SK-N-SH (cell line): ENCODE measurements around the gene ANP32A. TPM values are rescaled to one million over a fixed set of nuclear protein-coding genes. Genes with fewer than 3 reads are reported as not detected.

Experiments
- CTCF ChIA-PET: fragments of 300-600, 350-600 bp; formaldehyde crosslinking; extraction: SDS; loops from one replicate; lab custom pipeline; 2021; lab: Yijun Ruan, JAX
- POLR2A ChIA-PET: fragments of 350-600 bp; sonication (Branson Sonifier 250); formaldehyde crosslinking; extraction: SDS; loops from one replicate; lab custom pipeline; 2020; ENCODE audit warnings: antibody characterized with exemption, inconsistent platforms; lab: Yijun Ruan, JAX
- DNase-seq: peaks from one replicate; pipeline ENCODE4 v3.0.0; 2012
- H2AFZ ChIP-seq: fragments of 200-600 bp; sonication (generic); 2 replicates; pipeline ENCODE4 v1.8.1; 2016; ENCODE audit warnings: antibody characterized with exemption, mild to moderate bottlenecking, low read depth
- H3F3A ChIP-seq: fragments of 200-600 bp; sonication (generic); replicated peaks from 2 replicates; pipeline ENCODE3; 2016; ENCODE audit warnings: antibody characterized with exemption, mild to moderate bottlenecking; ENCODE audit not compliant: insufficient read depth
- H3K27ac ChIP-seq, 2 experiments: fragments of 200-500 bp in 1 of 2; fragments of 200-600 bp in 1 of 2; sonication (Bioruptor generic) in 1 of 2; sonication (generic), shearing (Covaris generic) in 1 of 2; 2 replicates each; pipeline versions ENCODE4 v1.5.1 to v1.6.1; 2014 to 2016; ENCODE audit warnings: low read depth in 2 of 2, inconsistent platforms in 1 of 2, low read length in 1 of 2, mild to moderate bottlenecking in 1 of 2, mixed read lengths in 1 of 2
- H3K27me3 ChIP-seq: fragments of 200-600 bp; sonication (generic), shearing (Covaris generic); 2 replicates; pipeline ENCODE4 v1.6.1; 2016; ENCODE audit warnings: mixed run types; ENCODE audit not compliant: insufficient read depth
- H3K36me3 ChIP-seq, 2 experiments: fragments of 200-500 bp in 1 of 2; fragments of 200-600 bp in 1 of 2; sonication (Bioruptor generic) in 1 of 2; sonication (generic) in 1 of 2; replicated peaks in 1 of 2; 2 replicates each; pipeline versions ENCODE3 to v1.5.1; 2014 to 2016; ENCODE audit warnings: low read length in 1 of 2, mild to moderate bottlenecking in 1 of 2; ENCODE audit not compliant: insufficient read depth in 2 of 2, control insufficient read depth in 1 of 2
- H3K4me1 ChIP-seq, 2 experiments: fragments of 200-500 bp in 1 of 2; fragments of 200-600 bp in 1 of 2; sonication (Bioruptor generic) in 1 of 2; sonication (generic), shearing (Covaris generic) in 1 of 2; 2 replicates each; pipeline versions ENCODE4 v1.5.1 to v1.6.1; 2014 to 2016; ENCODE audit warnings: low read depth in 1 of 2, low read length in 1 of 2, mixed run types in 1 of 2; ENCODE audit not compliant: insufficient read depth in 2 of 2, control insufficient read depth in 1 of 2
- H3K4me2 ChIP-seq: fragments of 200-600 bp; sonication (generic), shearing (Covaris generic); 2 replicates; pipeline ENCODE4 v1.6.1; 2017; ENCODE audit warnings: mixed run types
- H3K4me3 ChIP-seq, 2 experiments: fragments of 200-500 bp in 1 of 2; fragments of 200-600 bp in 1 of 2; sonication (Bioruptor generic) in 1 of 2; sonication (generic), shearing (Covaris generic) in 1 of 2; 2 replicates each; pipeline versions ENCODE4 v1.5.1 to v1.8.1; 2014 to 2016; ENCODE audit warnings: low read depth in 2 of 2, inconsistent platforms in 1 of 2, low read length in 1 of 2, mild to moderate bottlenecking in 1 of 2, mixed read lengths in 1 of 2, moderate library complexity in 1 of 2
- H3K79me2 ChIP-seq: fragments of 200-600 bp; sonication (generic); 2 replicates; pipeline ENCODE4 v1.8.1; 2017; ENCODE audit warnings: mild to moderate bottlenecking; ENCODE audit not compliant: insufficient read depth
- H3K9ac ChIP-seq: fragments of 200-600 bp; sonication (generic); 2 replicates; pipeline ENCODE4 v1.6.1; 2017; ENCODE audit warnings: mixed run types
- H3K9me2 ChIP-seq: fragments of 200-600 bp; sonication (generic); 2 replicates; pipeline ENCODE4 v1.6.1; 2017; ENCODE audit warnings: mixed run types
- H3K9me3 ChIP-seq: fragments of 200-600 bp; sonication (generic); 2 replicates; pipeline ENCODE4 v1.6.1; 2017; ENCODE audit warnings: mixed run types, mild to moderate bottlenecking, moderate library complexity
- H4K20me1 ChIP-seq: fragments of 200-600 bp; sonication (generic); 2 replicates; pipeline ENCODE4 v1.6.1; 2017; ENCODE audit warnings: mild to moderate bottlenecking, mixed run types; ENCODE audit not compliant: insufficient read depth
- ELF1 ChIP-seq: IDR thresholded peaks from 2 replicates; pipeline ENCODE4 v1.4.0; 2012
- FOSL2 ChIP-seq: IDR thresholded peaks from 2 replicates; pipeline ENCODE4 v1.4.0; 2012; ENCODE audit warnings: low read depth, mild to moderate bottlenecking, moderate library complexity, borderline replicate concordance
- FOXJ3 ChIP-seq: sonication (generic); formaldehyde crosslinking; IDR thresholded peaks from 2 replicates; pipeline ENCODE4 v1.5.1; 2020; ENCODE audit warnings: mild to moderate bottlenecking, missing genetic modification reagents
- FOXM1 ChIP-seq: IDR thresholded peaks from 2 replicates; pipeline ENCODE4 v1.4.0; 2012; ENCODE audit warnings: low read depth, mild to moderate bottlenecking
- GATA2 ChIP-seq: sonication (generic); formaldehyde crosslinking; IDR thresholded peaks from 2 replicates; pipeline ENCODE4 v1.5.0; 2020; ENCODE audit warnings: mild to moderate bottlenecking, missing genetic modification reagents
- IRF3 ChIP-seq: fragments of 150-350 bp; IDR thresholded peaks from 2 replicates; pipeline ENCODE4 v1.6.1; 2016; ENCODE audit warnings: mild to moderate bottlenecking, low read depth, low read length
- JUND ChIP-seq: IDR thresholded peaks from 2 replicates; pipeline ENCODE4 v1.4.0; 2012
- MEF2A ChIP-seq: IDR thresholded peaks from 2 replicates; pipeline ENCODE4 v1.4.0; 2012; ENCODE audit warnings: low read depth, borderline replicate concordance
- MXI1 ChIP-seq: IDR thresholded peaks from 2 replicates; pipeline ENCODE4 v1.6.1; 2012; ENCODE audit warnings: mild to moderate bottlenecking, low read depth, low read length, improper control_type of control experiment
- NFIC ChIP-seq: IDR thresholded peaks from 2 replicates; pipeline ENCODE4 v1.4.0; 2012; ENCODE audit warnings: borderline replicate concordance
- NRF1 ChIP-seq: IDR thresholded peaks from 2 replicates; pipeline ENCODE4 v1.6.1; 2012; ENCODE audit warnings: low read depth, mild to moderate bottlenecking, low read length
- PBX3 ChIP-seq: IDR thresholded peaks from 2 replicates; pipeline ENCODE4; 2012
- POLR2AphosphoS5 ChIP-seq: IDR thresholded peaks from 2 replicates; pipeline ENCODE4 v1.6.1; 2012; ENCODE audit warnings: low read depth, low read length
- REST ChIP-seq: IDR thresholded peaks from 2 replicates; pipeline ENCODE4 v1.6.1; 2012; ENCODE audit warnings: mild to moderate bottlenecking, low read depth, low read length, moderate library complexity
- RFX5 ChIP-seq: IDR thresholded peaks from 2 replicates; pipeline ENCODE4 v1.6.1; 2012; ENCODE audit warnings: mild to moderate bottlenecking, improper control_type of control experiment, low read length
- SMC3 ChIP-seq: IDR thresholded peaks from 2 replicates; pipeline ENCODE4 v1.6.1; 2012; ENCODE audit warnings: low read depth, low read length, improper control_type of control experiment
- TAF1 ChIP-seq: IDR thresholded peaks from 2 replicates; pipeline ENCODE4 v1.6.1; 2012; ENCODE audit warnings: low read depth, mild to moderate bottlenecking, low read length, moderate library complexity, borderline replicate concordance
- TCF12 ChIP-seq: IDR thresholded peaks from 2 replicates; pipeline ENCODE4 v1.4.0; 2012
- TEAD4 ChIP-seq: IDR thresholded peaks from 2 replicates; pipeline ENCODE4 v1.4.0; 2012; ENCODE audit warnings: mild to moderate bottlenecking, borderline replicate concordance; ENCODE audit not compliant: insufficient read depth
- USF2 ChIP-seq: fragments of 150-350 bp; IDR thresholded peaks from 2 replicates; pipeline ENCODE4 v1.6.1; 2017; ENCODE audit warnings: antibody characterized with exemption, low read length, low read depth, borderline replicate concordance
- YY1 ChIP-seq: IDR thresholded peaks from 2 replicates; pipeline ENCODE4 v1.4.0; 2012; ENCODE audit warnings: low read depth, mild to moderate bottlenecking
- WGBS: methylation state at CpG from one replicate; pipeline ENCODE4 v1.1.6; 2017; ENCODE audit warnings: low lambda C conversion rate; 5-methylcytosine and 5-hydroxymethylcytosine counted together
- polyA plus RNA-seq, 3 experiments: library from polyadenylated mRNA; depleted of rRNA; stranded (reverse); fragments of >200 nt; gene quantifications; 2 replicates each; pipeline ENCODE4 v1.2.3, GENCODE V29; 2012
- TF ChIP-seq, protein P1 (sequence below): IDR thresholded peaks from 2 replicates; pipeline ENCODE4 v1.4.0; 2012; ENCODE audit warnings: low read depth, borderline replicate concordance
- TF ChIP-seq, protein P2 (sequence below): IDR thresholded peaks from 2 replicates; pipeline ENCODE4 v1.4.0; 2012; ENCODE audit warnings: low read depth, borderline replicate concordance

The ANP32A gene
- polyA plus RNA-seq, 1 of the 3 experiments (the other 2 are of a cell fraction) = 58.4 TPM

- H3K36me3 ChIP-seq = peaks cover 0 to 4% of the 10 kb centered on the region in 2 experiments
- H3K27ac ChIP-seq = peak overlapping the region; percentile 87 to 98
- no peaks in the 10 kb centered on the region for H3K9me2 ChIP-seq
- H3K79me2 ChIP-seq = peaks cover 84% of the 10 kb centered on the region
- H2AFZ ChIP-seq = peak overlapping the region; percentile 27; the same call in 1 of the 2 replicates
- CTCF ChIA-PET = interaction anchor here (1.3 to 2.0 kb wide), 2 partner anchors 11 to 264 kb away, joined by 4 read pairs; no protein-coding TSS in a partner anchor
- no peaks in the 10 kb centered on the region for H3K27me3 ChIP-seq
- H3K4me1 ChIP-seq = peaks cover 3 to 33% of the 10 kb centered on the region in 2 experiments
- H3K9me3 ChIP-seq = no peaks in the 10 kb centered on the region
- H4K20me1 ChIP-seq = peaks cover 10% of the 10 kb centered on the region; the same call in 1 of the 2 replicates
- POLR2A ChIA-PET = interaction anchor here (1.0 to 1.5 kb wide), 3 partner anchors 11 to 58 kb away, joined by 3 to 4 read pairs (median 3); no protein-coding TSS in a partner anchor
- H3K9ac ChIP-seq = peak overlapping the region; percentile 96
- H3K4me3 ChIP-seq = peak overlapping the region; percentile 89 to 92
- H3F3A ChIP-seq = peaks cover 3% of the 10 kb centered on the region
- peak; percentile 87 for DNase-seq
- under 1% methylated on average over 36 of the region's 75 CpGs for WGBS
- peak overlapping the region; percentile 92 for H3K4me2 ChIP-seq
- TF ChIP-seq TCF12 (peak; percentile 4; the same call in 1 of the 2 replicates), ELF1 (no peak), USF2 (no peak), NFIC (no peak), YY1 (peak; percentile 85), FOXM1 (0 out of 2 replicates have a peak, but pooled peaks have one; percentile 3), POLR2AphosphoS5 (peak; percentile 59), GATA2 (CRISPR knock-in tag) (no peak), REST (peak; percentile 6; the same call in 1 of the 2 replicates), FOXJ3 (CRISPR knock-in tag) (peak; percentile 16; the same call in 1 of the 2 replicates), SMC3 (no peak), TEAD4 (peak; percentile 27; the same call in 1 of the 2 replicates), MXI1 (peak; percentile 84; the same call in 1 of the 2 replicates), FOSL2 (no peak), RFX5 (no peak), TAF1 (peak; percentile 94), IRF3 (no peak), NRF1 (no peak), MEF2A (no peak), PBX3 (no peak), JUND (no peak)
- TF ChIP-seq, protein P1, sequence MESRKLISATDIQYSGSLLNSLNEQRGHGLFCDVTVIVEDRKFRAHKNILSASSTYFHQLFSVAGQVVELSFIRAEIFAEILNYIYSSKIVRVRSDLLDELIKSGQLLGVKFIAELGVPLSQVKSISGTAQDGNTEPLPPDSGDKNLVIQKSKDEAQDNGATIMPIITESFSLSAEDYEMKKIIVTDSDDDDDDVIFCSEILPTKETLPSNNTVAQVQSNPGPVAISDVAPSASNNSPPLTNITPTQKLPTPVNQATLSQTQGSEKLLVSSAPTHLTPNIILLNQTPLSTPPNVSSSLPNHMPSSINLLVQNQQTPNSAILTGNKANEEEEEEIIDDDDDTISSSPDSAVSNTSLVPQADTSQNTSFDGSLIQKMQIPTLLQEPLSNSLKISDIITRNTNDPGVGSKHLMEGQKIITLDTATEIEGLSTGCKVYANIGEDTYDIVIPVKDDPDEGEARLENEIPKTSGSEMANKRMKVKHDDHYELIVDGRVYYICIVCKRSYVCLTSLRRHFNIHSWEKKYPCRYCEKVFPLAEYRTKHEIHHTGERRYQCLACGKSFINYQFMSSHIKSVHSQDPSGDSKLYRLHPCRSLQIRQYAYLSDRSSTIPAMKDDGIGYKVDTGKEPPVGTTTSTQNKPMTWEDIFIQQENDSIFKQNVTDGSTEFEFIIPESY = no peak
- TF ChIP-seq, protein P2, sequence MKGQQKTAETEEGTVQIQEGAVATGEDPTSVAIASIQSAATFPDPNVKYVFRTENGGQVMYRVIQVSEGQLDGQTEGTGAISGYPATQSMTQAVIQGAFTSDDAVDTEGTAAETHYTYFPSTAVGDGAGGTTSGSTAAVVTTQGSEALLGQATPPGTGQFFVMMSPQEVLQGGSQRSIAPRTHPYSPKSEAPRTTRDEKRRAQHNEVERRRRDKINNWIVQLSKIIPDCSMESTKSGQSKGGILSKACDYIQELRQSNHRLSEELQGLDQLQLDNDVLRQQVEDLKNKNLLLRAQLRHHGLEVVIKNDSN = no peak
These were observed 2.5 kb downstream of the ANP32A start for GRCh38 chr15:68818066-68818768.
